ENCODE results near the gene FMNL1. TPM values are rescaled to one million over a fixed set of nuclear protein-coding genes. Genes with fewer than 3 reads are reported as not detected.

FMNL1 gene
- total RNA-seq, 1 donor from 2014 or later = 22.1 TPM

GRCh38 chr17:45228763-45229539 lies 7.3 kb downstream of the FMNL1 start:
- H3K27me3 ChIP-seq = no peaks in the 10 kb centered on the region
- peak overlapping the region in 1 of 2 donors; percentile 17 for H3K4me3 ChIP-seq
- no peaks in the 10 kb centered on the region for H3K36me3 ChIP-seq
- H3K9me3 ChIP-seq = no peaks in the 10 kb centered on the region
- H3K27ac ChIP-seq = peak overlapping the region; percentile 85
- H3K4me1 ChIP-seq = peaks cover 63% of the 10 kb centered on the region
- DNase-seq (ENCODE audit: extremely low spot score in 2 of 2) = peak in 1 of 2 donors; percentile 97
- intact Hi-C loops (cut with DNase I) = no loop called here
- TF ChIP-seq POLR2AphosphoS5 (IDR thresholded peaks at IDR 0.05; ENCODE audit: insufficient read depth in 1 of 2, low read depth in 1 of 2) (peak; percentile 22 to 92), POLR2A (IDR thresholded peaks at IDR 0.05) (peak in 1 of 2 donors; percentile 28), CTCF (IDR thresholded peaks at IDR 0.05) (peak in 1 of 3 experiments; percentile 24)

- Histone ChIP-seq H3K4me1 (peaks cover 59% of the 10 kb centered on the region), H3K4me3 (no peak overlapping the region), H3K27ac (peak overlapping the region; percentile 85), H3K9me3 (no peaks in the 10 kb centered on the region), H3K36me3 (no peaks in the 10 kb centered on the region), H3K27me3 (no peaks in the 10 kb centered on the region)
- no peak for TF ChIP-seq CTCF (IDR thresholded peaks at IDR 0.05)
- no peak for TF ChIP-seq POLR2A (IDR thresholded peaks at IDR 0.05)
- TF ChIP-seq POLR2AphosphoS5 (IDR thresholded peaks at IDR 0.05; ENCODE audit: insufficient read depth in 1 of 2, low read depth in 1 of 2) = no peak
- intact Hi-C loops (cut with DNase I) = no loop called here
- no peak for DNase-seq (ENCODE audit: extremely low spot score in 2 of 2)
Observed at GRCh38 chr17:45229681-45230409, 8.2 kb downstream of the FMNL1 start.

GRCh38 chr17:45230410-45230786 lies 8.7 kb downstream of the FMNL1 start:
- no peak overlapping the region for H3K4me3 ChIP-seq
- H3K4me1 ChIP-seq = peaks cover 56% of the 10 kb centered on the region
- no peak for DNase-seq (ENCODE audit: extremely low spot score in 2 of 2)
- no peaks in the 10 kb centered on the region for H3K36me3 ChIP-seq
- no peaks in the 10 kb centered on the region for H3K27me3 ChIP-seq
- no peak for TF ChIP-seq CTCF (IDR thresholded peaks at IDR 0.05)
- no peak for TF ChIP-seq POLR2A (IDR thresholded peaks at IDR 0.05)
- no peak for TF ChIP-seq POLR2AphosphoS5 (IDR thresholded peaks at IDR 0.05; ENCODE audit: insufficient read depth in 1 of 2, low read depth in 1 of 2)
- intact Hi-C loops (cut with DNase I) = no loop called here
- peak overlapping the region; percentile 85 for H3K27ac ChIP-seq
- H3K9me3 ChIP-seq = no peaks in the 10 kb centered on the region

- Histone ChIP-seq H3K4me3 (no peak overlapping the region), H3K4me1 (peaks cover 56% of the 10 kb centered on the region), H3K27me3 (no peaks in the 10 kb centered on the region), H3K9me3 (no peaks in the 10 kb centered on the region), H3K27ac (peak overlapping the region; percentile 85), H3K36me3 (no peaks in the 10 kb centered on the region)
- TF ChIP-seq POLR2AphosphoS5 (IDR thresholded peaks at IDR 0.05; ENCODE audit: insufficient read depth in 1 of 2, low read depth in 1 of 2) (peak in 1 of 2 donors; percentile 3), POLR2A (IDR thresholded peaks at IDR 0.05) (no peak)
- DNase-seq (ENCODE audit: extremely low spot score in 2 of 2) = no peak
- intact Hi-C loops (cut with DNase I) = no loop called here
Observed at GRCh38 chr17:45230787-45231480, 9.2 kb downstream of the FMNL1 start.

- Histone ChIP-seq H3K36me3 (no peaks in the 10 kb centered on the region), H3K4me3 (no peak overlapping the region), H3K27ac (peak overlapping the region; percentile 85), H3K4me1 (peaks cover 52% of the 10 kb centered on the region), H3K9me3 (no peaks in the 10 kb centered on the region), H3K27me3 (no peaks in the 10 kb centered on the region)
- intact Hi-C loops (cut with DNase I) = no loop called here
- TF ChIP-seq POLR2A (IDR thresholded peaks at IDR 0.05) (no peak), CTCF (IDR thresholded peaks at IDR 0.05) (no peak), POLR2AphosphoS5 (IDR thresholded peaks at IDR 0.05; ENCODE audit: insufficient read depth in 1 of 2, low read depth in 1 of 2) (no peak)
- DNase-seq (ENCODE audit: extremely low spot score in 2 of 2) = no peak
Observed at GRCh38 chr17:45231481-45232116, 9.9 kb downstream of the FMNL1 start.
